HG02852 (cell line): ENCODE results near the gene KIAA0319L.

ENCODE experiments used
- ATAC-seq: cut with Tn5 transposase; IDR thresholded peaks from one replicate; pipeline ENCODE4 v1.9.1; 2021; ENCODE audit warnings: mild to moderate bottlenecking, moderate library complexity; ENCODE audit not compliant: unreplicated experiment

Gene KIAA0319L

DNA sequence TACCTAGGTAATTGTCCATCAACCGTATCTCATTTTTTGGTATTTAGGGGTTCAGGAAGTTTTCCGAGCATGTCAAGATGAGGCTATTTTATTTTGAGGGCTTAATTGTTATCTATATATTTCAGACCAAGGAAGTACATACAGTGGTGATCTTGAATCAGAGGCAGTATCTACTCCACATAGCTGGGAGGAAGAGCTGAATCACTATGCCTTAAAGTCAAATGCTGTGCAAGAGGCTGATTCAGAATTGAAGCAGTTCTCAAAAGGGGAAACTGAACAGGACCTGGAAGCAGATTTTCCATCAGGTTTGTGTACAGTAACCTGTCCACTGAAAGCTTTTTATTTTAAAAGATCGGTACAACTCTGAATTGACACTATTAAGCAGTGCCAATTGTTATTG is 158.5 kb downstream of the KIAA0319L start:
- ATAC-seq = no peak

DNA sequence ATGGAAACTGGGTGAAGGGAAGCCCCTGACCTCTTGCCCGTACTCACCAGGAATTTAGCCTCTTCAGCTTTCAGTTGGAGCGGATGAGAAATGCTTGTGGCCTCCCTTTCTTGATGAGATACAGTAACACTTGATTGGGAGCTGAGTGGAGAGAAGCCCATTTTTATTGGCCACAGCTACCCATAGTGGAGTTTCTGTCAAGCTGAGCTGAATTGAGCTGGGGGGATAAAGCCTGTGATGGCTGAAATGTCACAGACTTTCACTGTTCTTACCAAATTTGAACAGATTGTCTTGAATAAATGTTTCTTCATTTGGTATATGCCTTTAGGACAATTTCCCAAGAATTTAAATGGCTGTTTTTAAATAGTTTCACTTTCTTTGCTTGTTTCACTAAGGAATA is 162.8 kb downstream of the KIAA0319L start:
- no peak for ATAC-seq

DNA sequence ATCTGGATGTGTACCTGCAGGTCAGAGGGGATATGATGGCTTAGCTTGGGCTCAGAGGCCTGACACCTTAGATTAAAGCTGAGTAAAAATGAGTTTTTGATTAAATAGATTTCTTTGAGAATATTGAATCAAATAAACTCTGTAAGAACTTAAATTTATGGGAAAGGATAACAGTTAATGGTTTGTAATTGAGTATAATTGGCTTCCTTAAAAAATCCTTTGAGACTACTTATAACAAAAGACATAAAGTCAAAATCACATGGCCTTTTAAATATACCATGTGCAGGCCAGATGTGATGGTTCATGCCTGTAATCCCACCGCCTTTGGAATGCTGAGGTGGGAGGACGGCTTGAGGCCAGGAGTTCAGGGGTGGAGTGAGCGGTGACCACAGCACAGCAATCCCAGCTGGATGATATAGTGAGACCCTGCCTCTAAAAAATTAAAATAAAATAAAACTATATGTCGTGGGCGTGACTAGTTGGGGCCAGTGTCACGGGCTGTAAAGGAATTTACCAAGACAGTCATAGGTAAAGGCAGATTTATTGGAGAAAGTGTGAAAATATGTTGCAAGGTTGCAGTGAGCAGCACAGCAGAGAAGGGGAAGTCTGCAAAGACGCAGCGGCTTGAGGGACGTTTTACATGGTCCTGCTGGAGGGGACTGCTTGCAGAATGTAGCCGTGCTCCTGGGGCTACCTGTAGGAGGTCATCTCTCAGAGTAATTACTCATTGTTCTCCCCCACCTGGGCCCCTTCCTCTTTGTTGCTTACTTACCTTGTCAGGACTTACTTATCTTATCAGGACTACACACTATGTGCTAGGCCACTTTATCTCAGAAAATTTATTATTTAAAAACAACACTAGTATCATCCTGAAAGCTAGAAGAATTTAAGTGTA is 166.4 kb downstream of the KIAA0319L start:
- ATAC-seq = no peak

DNA sequence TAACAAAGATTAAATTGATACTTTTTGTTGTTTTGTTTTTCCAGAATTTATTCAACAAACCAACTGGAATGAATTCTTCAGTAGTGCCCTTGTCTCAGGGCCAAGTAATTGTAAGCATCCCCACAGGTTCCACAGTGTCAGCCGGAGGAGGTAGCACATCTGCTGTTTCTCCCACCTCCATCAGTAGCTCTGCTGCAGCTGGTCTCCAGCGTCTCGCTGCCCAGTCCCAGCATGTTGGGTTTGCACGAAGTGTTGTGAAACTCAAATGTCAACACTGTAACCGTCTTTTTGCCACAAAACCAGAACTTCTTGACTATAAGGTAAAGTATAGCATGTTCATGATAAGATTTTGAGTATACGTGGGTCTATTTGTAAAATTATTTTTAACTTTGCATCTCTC is 170.2 kb downstream of the KIAA0319L start:
- ATAC-seq = no peak

DNA sequence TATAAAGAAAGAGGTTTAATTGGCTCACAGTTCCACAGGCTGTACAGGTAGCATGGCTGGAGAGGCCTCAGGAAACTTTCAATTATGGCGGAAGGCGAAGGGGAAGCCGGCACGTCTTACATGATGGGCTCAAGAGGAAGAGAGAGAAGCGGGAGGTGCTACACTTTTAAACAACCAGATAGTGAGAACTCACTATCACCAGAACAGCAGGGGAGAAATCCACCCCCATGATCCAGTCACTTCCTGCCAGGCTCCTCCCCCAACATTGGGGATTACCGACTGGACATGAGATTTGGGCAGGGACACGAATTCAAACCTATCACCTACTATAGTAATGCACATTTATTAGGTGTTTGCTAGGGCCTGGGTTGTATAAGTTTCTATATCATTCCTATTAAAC is 170.9 kb downstream of the KIAA0319L start:
- ATAC-seq = no peak
